Body of pancreas (tissue), 4 donors: Measurements from ENCODE around the gene CRACDL.

Experiments
- CTCF ChIP-seq, 7 experiments: fragments of 450-650 bp in 4 of 7; fragments of 200-600 bp in 3 of 7; sonication (generic) in 3 of 7; IDR thresholded peaks; one replicate each; pipeline ENCODE4 v1.5.1; 2016 to 2019; ENCODE audit warnings: antibody characterized with exemption in 7 of 7
- POLR2A ChIP-seq, 3 donors: fragments of 450-650 bp; IDR thresholded peaks; one replicate each; pipeline ENCODE4 v1.6.1; 2016; ENCODE audit warnings: antibody characterized with exemption in 3 of 3, mild to moderate bottlenecking in 2 of 3

DNA sequence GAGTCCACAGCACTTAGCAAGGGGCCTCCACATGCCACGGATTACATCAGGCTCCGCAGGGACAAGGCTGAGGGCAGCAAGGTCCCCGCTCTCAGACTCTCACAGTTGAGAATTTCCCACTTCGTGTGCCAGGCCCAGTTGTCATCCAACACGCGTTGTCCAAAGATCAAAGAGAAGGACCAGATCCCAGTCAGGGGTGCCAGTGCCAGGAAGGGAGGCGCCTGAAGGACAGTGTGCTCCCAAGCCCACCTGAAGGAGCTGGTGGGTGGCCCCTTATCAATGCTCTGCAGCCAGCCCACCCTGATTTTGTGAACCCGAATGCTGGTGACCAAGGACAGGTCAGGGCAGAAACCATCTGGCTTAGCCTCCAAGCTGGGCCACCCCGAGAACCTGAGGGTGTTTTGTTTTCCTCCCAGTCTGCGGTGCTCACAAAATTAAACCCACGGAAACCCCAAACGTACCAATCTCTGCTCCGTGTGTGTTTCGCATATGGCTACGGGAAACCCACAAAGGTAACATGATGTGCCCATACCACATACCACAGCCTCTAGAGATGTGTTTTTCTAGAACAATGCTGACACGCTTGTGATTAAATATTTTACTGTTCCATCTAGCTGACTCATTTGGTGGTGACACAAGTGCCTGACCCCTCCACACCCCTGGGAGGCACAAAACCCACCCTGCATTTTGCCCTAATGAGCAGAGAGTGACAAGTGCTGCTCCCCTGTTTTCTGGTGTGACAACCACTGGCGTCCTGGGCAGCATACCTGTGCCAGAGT, 24.5 kb downstream of the CRACDL start:
- TF ChIP-seq POLR2A (IDR thresholded peaks at IDR 0.05) (no peak), CTCF (IDR thresholded peaks at IDR 0.05) (no peak)
